GM18502 (cell line): ENCODE data around the gene GLG1.
"Not testable (repeated sequence)": the region's sequence is repeated elsewhere in the genome, so short reads cannot be mapped to it uniquely, and the experiment has no call there.

Experiments used
- ATAC-seq: cut with Tn5 transposase; IDR thresholded peaks from one replicate; pipeline ENCODE4 v1.9.1; 2021; ENCODE audit warnings: mild to moderate bottlenecking; ENCODE audit not compliant: unreplicated experiment, poor library complexity

Gene GLG1

DNA sequence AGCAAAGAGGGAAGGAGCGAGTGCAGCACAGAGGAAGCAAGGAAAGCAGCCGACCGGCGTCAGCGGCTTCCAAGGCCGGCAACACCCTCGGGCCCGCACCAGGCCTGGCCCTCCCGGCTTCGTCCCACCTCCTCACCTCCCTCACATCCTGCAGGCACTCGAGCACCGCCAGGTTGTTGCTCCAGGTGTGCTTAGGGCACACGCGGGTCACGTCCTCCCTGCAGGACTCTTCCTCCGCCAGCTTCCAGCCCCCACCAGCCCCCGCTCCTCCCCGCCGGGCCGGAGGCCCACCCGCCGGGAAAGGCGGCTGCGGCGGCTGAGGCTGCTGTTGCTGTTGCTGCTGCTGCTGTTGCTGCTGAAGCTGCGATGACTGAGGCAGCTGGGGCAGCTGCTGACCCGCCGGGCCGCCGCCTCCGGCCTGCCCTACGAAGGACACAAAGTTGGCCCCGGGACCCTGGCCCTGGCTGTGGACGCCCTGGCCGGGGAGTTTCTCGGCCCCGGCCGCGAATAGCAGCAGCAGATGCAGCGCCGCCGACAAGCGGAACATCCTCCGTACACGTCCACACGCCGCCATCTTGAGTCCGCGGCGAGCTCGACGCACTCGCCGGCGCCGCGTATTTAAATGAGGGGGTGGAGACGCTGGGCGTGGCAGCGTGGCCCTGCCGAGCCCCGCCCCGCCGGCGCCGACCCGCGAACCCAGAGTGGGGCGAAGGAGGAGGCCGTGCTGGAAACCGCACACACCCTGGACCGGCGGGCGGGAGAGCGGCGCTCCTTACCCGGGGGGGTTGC lies at the start of gene GLG1:
GLG1 (minus strand) TSS at position 594 of the 789 bp plus-strand sequence; CDS start at position 574, 20 bp downstream.
- peak; percentile 97 for ATAC-seq

DNA sequence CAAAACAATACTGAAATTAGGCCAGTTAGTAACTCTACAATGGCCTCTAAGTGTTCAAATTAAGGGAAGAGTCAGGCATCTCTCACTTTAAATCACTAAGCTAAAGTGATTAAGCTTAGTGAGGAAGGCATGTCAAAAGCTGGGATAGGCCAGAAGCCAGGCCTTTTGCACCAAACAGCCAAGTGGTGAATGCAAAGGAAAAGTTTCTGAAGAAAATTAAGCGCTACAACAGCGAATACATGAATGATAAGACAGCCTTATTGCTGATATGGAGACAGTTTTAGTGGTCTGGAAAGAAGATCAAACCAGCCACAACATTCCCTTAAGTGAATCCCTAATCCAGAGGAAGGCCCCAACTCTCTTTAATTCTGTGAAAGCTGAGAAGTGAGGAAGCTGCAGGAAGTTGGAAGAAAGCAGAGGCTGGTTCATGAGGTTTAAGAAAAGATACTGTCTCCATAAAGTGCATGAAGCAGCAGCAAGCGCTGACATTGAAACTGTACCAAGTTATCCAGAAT lies 47.7 kb upstream of the GLG1 start:
- no peak for ATAC-seq

DNA sequence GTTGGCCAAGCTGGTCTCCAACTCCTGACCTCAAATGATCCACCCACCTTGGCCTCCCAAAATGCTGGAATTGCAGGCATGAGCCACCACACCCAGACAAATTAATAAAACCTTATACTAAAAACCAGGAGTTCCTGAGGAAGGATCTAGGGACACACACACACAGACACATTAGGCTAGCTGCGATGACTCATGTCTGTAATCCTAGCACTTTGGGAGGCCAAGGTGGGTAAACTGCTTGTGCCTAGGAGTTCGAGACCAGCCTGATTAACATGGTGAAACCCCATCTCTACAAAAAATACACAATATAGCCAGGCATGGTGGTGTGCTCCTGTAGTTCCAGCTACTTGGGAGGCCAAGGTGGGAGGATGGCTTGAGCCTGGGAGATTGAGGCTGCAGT lies 46.0 kb upstream of the GLG1 start:
- not testable (repeated sequence) for ATAC-seq

DNA sequence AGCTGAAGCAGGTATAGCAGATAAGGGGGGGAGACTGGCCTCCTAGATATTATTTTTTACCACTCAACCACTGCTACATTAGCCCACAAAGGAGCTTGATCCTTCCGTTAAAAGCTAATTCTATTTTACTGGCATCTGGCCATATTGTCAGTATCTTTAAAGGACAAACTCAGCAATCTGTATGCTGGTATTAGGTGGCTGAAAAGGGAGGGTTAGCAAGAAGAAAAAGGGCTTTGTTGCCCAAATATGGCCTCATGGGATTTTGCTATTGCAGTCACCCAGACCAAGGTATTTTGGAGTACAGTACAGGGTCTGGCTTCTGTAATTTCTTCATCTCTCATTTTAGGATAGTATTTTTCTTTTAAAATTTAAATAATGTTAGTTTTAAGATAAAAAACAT lies 45.3 kb upstream of the GLG1 start:
- no peak for ATAC-seq

DNA sequence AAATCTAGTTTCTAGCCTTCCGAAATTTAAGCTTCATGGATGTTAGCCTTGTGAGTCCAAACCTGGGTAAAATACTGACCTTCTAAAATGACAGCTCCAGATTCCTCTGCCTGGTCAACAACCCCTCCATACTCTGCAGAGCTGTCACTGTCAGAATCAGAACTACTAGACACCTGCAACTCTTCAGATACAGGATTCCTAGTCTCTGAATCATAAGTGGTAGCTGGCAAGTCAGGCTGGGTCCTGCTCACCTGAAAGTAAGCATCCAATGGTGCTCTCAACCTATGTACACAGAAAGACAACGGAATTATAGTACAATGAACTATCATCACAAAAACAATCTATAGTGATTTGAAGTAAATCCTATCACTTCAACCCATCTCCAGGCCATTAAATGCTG lies 44.9 kb upstream of the GLG1 start:
- ATAC-seq, result no peak

DNA sequence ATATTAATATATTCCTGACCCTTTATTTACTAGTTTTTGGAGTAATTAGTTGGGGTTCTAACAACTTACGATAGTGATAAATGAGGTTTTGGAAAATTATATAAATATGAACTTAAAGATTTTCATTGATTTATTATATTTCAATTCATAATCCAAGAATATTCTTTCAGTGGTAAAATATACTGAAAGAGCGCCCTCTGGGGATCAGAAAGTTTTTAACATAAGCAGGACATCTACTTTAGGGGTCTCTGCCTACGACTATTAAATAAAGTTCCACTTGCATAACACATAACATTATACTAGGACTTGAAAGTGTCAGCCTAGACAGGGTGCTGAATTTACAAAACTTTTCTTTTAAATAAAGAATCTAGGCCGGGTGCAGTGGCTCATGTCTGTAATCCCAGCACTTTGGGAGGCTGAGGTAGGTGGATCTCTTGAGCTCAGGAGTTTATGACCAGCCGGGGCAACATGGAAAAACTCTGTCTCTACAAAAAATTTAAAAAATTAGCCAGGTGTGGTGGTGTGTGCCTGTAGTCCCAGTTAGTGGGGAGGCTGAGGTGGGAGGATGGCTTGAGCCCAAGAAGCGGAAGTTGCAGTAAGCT lies 44.2 kb upstream of the GLG1 start:
- ATAC-seq, result no peak

DNA sequence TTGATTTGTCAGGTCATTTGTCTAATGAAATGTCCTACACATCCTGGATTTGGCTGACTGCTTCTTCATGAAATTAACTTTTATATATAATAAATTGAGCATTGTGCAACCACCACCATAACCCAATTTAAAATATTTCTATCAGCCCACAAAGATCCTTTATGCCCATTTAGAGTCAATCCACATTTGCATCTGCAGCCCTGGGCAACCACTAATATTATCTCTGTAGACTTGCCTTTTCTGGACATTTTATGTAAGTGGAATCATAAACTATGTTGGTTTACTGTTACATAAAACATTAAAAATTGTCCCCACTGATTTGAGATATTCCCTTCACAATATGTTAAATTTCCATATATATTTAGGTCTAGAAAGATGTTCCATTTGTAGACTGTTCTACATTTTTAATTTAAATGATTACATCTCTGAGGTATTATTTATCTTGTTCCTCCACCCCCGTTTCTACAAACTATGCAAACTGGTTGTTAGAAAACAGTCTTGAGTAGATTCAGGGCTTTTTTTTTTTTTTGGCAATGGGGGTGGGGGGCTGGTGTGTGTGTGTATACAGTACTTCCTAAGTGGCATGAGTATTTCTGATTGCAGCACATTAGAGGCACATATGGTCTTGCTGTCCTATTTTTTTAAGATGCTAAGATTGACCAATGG lies 43.1 kb upstream of the GLG1 start:
- no peak for ATAC-seq

DNA sequence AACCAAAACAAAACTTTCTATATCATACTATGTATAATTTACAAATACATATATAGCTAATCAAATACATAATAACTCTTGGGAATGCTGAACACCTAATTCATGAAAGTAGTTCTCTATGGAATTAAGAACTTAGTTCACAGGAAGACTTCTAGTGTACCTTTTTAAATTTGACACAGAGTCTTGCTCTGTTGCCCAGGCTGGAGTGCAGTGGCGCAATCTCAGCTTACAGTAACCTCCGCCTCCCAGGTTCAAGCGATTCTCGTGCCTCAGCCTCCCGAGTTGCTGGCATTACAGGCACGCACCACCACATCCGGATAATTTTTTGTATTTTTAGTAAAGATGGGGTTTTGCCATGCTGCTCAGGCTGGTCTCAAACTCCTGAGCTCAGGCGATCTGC lies 35.1 kb upstream of the GLG1 start:
- no peak for ATAC-seq

DNA sequence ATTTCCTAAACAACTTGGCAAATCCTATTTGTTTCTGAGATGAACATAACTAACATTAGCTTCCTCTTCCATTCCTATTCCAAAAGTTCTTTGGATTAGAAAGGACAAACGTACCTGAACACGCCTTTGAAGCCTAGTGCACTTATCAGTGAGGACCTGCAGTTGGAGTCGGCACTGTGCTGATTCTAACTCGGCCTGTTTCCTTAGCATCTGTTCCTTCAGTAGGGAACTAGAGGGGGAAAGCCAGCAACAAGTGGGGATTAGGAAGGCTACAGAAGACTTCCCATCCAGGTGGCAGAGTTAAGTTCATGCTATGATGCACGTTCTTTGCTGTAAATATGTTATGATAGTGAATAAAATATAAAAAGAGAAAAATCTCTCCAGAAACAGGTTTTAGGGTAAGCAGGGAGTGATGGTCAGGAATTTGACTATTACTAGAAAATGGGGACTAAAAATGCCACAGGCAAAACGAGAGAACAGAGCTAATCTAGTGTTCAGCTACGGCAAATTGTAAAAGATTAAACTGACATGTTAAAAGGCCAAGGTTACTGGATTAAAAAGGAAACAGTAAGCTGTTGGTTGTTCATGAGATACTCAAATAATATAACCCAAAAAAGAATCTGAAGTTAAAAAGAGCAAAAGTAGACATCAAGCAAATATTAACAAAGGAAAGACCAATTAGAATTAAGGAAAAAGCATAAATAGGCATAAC lies 31.0 kb upstream of the GLG1 start:
- ATAC-seq, result no peak

DNA sequence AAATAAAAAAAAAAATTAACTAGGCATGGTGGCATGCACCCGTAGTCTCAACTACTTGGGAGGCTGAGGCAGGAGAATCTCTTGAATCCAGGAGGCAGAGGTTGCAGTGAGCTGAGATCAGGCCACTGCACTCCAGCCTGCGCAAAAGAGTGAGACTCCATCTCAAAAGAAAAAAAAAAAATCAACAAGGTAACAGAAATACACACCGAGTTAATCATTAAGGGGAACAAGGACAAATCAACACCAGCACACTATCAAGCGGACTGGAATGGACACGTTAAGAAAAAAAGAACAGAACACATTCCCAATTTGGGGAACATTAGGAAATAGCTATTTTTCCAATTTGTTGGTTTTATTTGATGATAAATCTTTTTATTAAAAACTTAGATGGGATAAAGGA lies 28.4 kb upstream of the GLG1 start:
- no peak for ATAC-seq

DNA sequence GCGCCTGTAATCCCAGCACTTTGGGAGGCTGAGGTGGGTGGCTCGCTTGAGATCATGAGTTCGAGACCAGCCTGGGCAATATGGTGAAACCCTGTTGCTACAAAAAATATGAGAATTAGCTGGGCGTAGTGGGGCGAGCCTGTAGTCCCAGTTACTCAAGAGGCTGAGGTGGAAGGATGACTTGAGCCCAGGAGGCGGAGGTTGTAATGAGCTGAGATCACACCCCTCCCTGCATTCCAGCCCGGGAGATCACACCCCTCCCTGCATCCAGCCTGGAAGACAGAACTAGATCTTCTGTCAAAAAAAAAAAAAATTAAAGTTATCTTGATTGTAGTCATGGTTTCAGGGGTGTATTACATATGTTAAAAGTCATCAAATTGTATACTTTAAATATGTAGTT lies 26.8 kb upstream of the GLG1 start:
- no peak for ATAC-seq

DNA sequence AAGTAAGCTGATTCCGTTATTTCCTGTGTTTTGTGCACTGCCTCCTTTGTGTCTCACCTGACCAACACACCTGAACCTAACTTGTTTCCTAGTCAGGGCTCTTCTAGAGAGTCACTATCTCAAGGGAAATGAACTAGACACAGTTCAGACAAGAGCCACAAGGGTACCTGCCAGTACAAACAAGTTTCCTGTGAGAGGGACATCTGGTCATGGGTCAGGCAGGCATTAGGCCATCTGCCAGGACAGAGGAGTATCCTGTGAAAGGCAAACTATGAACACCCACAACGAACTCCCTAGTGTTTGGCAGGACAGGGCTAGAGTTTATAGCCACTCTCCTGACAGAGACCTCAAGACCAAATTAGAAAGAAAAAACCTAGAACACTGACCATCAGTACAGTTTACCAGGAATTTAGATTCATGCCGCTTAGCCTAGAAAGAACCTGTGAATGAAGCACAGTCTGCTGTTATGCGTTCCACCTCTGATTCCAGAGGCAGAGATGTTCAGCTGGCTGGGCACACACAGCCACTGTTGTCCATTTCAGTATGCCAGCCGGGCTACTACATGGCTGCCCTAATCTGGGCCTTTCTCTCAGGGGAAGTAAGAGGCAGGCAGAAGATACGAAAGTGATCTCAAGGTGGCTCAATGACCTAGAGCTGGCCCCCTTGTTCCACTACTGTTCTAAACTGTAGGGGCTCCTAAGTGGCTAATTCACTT lies 20.7 kb upstream of the GLG1 start:
- no peak for ATAC-seq

DNA sequence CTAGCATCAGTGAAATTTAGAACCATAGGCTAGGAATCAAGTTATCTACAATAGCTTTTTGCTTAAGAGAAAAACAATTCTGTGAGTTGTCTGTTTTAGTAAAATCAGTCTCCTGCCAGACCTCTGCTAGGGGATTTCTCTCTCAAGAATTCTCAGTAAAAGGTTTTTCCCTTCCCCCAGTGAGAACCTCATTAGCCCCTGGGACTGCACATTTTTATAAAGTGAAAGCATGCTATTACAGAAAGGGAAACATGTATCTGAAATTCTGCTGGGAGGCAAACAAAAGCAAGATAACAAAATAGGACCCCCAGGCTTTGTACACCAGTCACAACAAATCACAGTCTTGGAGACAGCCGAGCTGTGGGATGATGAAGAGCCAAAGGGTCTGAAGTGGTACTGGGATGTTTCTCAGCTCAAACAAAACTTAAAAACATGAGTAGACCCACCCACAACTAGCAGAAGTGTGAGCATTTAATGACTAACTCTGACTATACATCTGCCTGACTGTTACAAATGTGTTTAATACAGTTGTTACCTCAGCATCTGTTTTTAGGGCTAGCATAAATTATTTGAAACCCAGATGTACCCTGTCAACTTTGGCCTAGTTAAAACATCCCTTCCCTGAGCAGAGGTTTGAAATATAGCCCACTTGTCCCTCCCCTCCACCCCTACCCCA lies 20.0 kb upstream of the GLG1 start:
- ATAC-seq, result peak; percentile 61

DNA sequence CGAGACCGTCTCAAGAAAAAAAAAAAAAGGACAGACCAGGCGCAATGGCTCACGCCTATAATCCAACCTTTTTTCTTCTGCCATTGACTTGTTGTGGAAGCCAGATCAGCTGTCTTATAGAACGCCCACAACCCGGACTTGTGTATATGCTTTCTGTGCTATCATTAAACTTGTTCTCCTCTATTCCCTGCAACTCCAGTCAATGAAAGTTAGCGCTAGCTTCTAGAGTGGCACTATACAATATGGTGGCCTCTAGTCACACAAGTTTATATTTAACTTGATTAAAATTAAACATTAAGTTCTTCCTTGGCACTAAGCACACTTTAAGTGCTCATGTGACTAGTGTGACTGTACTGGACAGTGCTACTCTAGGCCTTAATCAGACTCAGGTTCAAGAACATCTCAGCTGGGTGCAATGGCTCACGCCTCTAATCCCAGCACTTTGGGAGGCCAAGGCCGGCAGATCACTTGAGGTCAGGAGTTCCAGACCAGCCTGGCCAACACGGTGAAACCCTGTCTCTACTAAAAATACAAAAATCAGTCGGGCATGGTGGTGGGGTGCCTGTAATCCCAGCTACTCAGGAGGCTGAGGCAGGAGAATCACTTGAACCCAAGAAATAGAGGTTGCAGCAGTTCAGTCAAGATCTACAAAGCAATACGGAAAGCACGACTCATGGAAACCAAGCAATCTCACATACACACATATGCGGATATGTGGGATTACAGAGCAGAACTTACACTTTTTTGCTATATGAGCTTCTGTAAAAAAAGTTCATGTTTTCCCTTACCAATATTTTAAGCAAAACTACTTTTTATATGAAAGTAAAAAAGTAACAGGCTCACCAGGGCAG lies 18.8 kb upstream of the GLG1 start:
- ATAC-seq, result no peak

DNA sequence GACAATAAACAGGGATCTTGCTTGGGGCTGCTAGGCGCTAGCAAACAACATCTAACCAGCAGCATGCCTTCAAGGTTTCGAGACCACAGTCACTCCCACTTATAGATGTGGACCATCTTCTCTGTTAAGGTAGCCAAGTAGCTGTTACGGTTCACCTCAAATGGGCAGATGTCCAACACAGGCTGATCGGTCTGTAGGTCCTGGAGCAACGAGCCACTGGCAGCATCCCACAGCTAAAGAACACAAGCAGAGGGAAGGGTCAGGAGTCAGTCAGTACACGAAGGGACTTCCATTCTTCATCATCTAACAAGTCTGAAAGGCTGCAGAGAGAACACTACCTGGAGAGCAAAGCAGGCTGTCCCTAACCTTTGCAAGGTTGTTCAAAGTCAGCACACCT lies 16.9 kb upstream of the GLG1 start:
- ATAC-seq, result no peak

DNA sequence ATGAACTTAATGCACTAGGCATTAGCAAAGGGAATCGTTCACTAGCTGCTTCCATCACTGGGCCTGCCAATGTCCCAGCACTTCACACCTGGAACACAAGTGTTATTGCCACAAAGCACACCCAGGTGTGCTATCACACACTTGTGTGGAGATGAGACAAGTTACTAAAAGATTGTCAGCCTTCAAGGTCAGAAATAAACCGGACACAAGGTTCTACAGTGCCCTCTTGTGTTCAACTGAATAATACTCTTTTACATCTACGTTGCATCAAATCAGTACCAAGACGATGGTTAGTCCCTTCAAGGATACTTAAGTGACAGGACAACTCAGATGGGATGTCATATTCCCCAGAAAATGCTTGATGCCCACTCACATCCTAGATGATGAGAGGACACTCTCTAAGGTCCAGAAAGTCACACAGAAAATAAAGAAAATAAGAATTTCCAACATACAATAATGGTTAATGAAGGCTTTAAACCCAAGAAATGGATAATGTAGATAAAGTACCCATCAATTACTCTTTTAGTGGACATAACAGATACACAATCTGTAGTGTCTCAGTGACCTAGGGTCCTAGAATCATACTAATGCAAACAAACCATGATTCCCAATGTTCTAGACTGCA lies 16.4 kb upstream of the GLG1 start:
- no peak for ATAC-seq

DNA sequence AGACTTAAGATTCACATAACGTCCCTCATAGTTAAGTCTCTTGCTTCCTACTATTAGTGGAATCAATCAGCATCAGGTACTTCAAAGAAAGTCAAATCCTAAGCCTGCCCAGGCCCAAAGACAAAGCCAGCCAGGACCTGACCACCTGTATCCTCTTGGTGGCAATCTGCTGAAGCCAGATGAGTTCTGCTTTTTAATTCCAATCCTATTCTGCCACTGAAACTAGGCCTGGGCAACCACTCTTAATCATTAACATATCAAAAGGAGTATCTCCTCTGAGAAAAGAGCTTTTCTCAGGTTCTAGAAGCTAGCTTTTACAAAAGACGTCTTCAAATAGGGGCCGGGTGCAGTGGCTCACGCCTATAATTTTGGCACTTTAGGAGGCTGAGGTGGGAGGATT lies 15.1 kb upstream of the GLG1 start:
- no peak for ATAC-seq

DNA sequence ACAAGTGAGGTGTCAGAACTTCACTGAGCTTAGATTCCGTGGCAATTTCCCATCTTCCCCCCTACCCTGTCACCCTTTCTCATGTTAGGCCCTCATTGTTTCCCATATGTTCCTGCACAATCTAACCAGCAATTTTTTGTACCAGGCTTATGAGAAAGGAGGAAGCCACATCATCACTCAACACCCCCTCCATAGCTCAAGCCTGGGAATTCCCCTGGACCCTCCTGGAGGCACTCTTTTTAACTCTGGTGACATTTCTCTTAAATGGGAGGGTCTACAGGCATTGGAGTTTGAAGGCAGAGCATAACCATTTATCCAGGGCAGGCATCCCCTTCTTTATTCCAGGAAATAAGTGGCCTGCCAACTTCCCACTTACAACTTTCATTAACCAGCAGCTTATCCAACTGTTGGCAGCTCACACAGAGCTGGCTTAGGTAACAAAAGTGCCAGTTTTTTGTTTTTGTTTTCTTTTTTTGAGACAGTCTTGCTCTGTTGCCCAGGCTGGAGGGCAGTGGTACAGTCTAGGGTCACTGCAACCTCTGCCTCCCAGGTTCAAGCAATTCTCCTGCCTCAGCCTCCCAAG lies 10.4 kb upstream of the GLG1 start:
- no peak for ATAC-seq
